ENCODE measurements around the gene ALS2.
A peak's percentile ranks its signal among the peaks of the same experiment; 100 is the strongest.
"Not testable (repeated sequence)": the region's sequence is repeated elsewhere in the genome, so short reads cannot be mapped to it uniquely, and the experiment has no call there.

The ALS2 gene

GRCh38 chr2:201793631-201794030 lies 12.9 kb upstream of the ALS2 start:
- DNase-seq (ENCODE audit: low spot score): no peak

- DNase-seq (ENCODE audit: low spot score): no peak
Measured at GRCh38 chr2:201790989-201791388, 10.3 kb upstream of the ALS2 start.

GRCh38 chr2:201790291-201790690 lies 9.6 kb upstream of the ALS2 start:
- DNase-seq (ENCODE audit: low spot score): no peak

DNA sequence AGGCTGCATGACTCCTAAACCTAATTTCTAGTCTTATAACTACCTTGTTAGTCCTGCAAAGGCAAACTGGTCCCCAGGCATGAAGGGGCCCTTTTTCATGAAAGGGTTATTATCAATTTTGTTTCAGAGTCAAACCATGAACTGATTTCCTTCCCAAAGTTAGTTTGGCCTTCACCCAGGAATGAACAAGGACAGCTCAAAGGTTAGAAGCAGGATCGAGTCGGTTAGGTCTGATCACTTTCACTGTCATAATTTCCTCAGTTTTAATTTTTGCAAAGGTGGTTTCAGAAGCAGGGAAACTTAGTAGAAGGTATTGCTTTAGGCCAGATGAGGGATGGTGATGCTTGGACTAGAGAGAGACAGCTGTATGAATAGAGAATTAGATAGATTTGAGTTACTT lies 8.7 kb upstream of the ALS2 start:
- DNase-seq (ENCODE audit: low spot score): no peak

DNA sequence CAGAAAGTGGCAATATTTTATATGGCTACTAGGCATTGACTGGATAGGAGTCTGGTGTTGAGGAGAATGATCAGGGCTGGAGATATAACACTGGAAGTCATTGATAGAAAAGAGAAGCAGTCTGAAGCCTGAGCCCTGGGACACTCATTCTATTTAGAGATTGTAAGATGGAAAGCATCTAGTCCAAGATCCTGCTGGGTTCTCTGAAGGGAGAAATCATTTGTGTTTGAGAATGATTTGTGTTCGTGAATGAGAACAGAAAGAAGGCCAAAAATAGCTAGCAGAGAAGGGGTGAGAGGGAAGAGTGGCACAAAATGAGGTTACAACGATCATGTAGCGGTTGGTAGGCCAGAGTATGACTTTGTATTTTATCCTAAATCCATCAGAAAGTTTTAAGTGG lies 7.6 kb upstream of the ALS2 start:
- no peak for DNase-seq (ENCODE audit: low spot score)

GRCh38 chr2:201786471-201786870 lies 5.7 kb upstream of the ALS2 start:
- DNase-seq (ENCODE audit: low spot score): no peak

- no peak for DNase-seq (ENCODE audit: low spot score)
Measured at GRCh38 chr2:201785135-201785534, 4.4 kb upstream of the ALS2 start.

DNA sequence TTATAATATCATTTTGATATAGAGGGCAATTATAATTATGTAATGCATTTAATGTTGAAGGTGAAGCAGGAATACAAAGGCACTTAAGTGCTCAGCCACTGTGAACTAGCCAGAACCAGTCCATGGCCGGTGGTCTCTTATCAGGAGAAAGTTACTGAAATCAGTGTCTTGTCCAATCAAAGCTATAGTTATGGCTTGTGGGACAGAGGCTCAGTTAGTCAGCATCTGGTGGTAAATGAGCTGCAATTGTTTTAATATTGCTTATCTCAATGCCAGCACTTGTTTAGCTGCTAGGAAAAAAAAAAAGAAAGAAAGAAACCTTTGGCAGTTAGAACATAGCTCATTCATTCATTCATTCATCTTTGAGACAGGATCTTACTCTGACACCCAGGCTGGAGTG lies 3.8 kb upstream of the ALS2 start:
- no peak for DNase-seq (ENCODE audit: low spot score)

DNA sequence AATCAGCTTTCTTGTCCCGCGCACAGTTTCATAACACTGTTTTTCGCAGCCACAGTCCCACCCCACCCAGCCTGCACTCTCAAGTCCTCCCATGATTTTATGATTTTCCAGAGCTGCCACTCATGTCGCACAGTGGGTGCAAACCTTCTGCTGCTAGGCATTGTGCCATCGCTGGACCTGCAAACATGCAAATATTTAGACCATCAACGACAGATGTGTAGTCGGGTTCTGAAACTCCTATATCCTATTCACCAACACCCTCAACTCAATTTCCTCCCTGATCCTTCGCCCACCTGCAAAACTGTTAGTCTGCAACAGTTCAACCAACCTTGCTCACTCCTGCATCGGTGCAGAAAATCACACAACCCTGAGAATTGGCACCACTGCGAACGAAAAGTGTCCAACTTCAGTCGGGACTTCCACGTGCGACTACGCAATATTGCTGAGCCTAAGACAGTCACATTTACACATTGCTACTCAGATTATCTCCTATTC lies 871 bp upstream of the ALS2 start:
- no peak for DNase-seq (ENCODE audit: low spot score)

DNA sequence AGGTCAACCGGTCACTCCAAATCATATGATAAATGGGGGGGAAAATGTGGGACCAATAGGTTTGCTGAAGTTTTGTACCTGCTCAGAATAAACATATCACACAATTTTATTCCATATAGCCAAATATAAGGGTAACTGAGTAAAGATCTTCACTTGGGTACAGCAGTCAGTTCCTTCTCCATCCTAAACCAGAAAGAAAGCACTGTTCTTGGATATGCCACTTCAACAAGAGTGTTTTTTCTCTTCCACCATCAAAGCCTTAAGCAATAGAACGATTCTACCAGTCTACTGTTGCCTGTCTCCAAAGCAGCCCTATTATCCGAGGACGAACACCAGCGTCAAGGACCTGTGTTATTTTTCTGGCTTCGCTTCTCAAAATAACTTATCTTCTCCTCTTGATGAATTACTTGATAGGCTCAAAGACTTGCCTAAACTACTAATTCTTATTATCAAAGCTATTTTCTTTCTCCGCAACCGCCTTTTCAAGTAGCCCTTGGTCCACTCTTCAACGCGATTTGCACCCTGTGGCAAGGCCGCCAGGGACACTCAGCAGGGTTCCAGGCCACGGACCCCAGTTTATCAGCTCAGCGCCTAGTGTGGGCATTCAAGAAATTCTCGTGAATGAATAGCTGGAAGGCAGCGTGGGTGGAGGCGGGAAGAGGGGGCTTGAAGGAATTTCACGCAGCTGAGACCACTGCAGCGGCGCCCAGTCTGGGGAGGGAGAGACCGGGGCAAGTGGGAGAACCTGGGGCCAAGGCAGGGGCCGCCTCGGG lies 646 bp downstream of the ALS2 start:
- DNase-seq (ENCODE audit: low spot score): no peak

DNA sequence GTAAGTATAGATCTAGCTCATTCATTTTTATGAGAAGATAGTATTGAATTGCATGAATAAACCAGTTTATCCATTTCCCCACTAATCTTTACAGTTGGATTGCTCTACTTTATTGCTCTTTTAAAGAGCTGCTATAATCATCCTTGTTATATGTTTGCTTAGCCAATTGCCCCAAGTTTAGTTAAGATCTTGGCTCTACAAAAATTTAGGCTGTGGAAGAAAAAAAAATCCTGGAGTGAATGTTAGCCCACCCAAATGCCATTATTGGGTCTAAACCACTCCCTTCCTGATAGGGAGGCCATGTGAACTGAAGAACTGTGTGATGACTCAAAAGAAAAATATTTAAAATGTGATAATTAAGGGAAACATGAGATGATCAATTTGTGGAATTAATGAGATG lies 2.9 kb downstream of the ALS2 start:
- DNase-seq (ENCODE audit: low spot score): no peak

DNA sequence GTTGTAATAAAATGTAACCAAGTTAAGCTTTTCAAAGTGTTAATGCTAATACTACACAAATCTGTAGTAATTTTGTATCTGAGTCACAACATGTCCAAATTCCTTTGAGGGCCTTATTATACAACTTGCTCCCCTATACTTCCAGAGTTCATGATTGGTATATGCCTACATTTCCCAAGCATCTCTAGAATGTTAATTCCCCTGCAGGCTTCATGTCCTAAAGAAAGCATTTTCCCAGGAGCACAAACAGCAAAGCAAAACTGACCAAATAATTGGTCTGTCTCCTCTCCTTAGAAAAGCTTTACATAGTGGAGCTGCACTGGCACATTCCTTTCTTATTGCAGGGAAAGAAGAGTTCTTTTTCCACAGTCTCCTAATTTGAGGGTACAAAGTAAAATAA lies 3.7 kb downstream of the ALS2 start:
- no peak for DNase-seq (ENCODE audit: low spot score)

- no peak for DNase-seq (ENCODE audit: low spot score)
Measured at GRCh38 chr2:201775326-201775725, 5.4 kb downstream of the ALS2 start.

- DNase-seq (ENCODE audit: low spot score): no peak
Measured at GRCh38 chr2:201774546-201774945, 6.2 kb downstream of the ALS2 start.

DNA sequence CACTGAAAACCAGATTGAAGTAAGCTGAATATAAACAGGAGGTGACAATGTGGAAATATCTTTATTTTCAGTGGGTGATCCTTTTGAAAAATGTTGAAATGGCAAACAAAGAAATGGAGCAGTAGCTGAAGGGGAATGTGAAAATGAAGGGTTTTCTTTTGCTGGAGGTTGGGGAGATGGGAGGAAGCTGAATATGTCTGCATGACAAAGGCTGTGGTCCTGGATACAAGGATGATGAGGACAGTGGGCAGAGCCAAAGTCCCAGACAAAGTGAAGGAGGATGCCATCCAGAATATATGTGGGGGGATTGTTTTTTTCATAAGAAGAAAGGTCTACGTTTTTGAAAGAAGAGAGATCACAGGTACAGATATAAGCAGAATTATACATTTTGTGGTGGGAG lies 6.7 kb downstream of the ALS2 start:
- no peak for DNase-seq (ENCODE audit: low spot score)

DNA sequence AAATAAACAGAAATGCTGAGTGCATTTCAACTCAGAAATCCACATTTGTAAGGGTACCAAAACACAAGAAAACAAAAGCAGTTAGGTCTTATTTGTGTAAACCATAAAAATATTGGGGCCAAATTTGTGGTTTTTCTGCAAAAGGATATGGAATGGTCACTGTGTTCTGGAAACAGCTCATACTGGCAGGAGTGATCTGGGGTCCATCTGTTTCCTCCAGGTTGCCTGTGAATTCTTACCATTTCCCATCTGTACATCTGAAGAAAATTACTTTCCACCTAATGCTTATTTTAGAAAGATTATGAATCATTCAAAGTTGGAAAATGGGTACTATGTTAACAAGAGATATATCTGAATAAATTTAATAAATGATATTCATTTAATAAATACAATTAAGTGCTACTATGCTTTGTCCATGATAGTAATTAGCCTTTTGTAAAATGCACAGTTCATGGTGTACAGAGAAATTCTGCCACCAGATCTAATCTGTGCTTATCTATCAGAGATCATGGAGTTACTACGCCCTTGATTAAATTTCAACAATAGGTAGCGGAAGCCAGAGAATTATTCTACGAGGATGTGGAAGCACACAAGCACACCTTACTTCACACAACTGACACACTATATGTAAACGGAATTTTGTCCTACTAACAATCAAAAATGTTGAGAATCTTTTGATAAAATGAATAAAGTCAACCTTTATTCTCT lies 10.9 kb downstream of the ALS2 start:
- DNase-seq (ENCODE audit: low spot score): no peak

GRCh38 chr2:201768918-201769317 lies 11.8 kb downstream of the ALS2 start:
- DNase-seq (ENCODE audit: low spot score): peak; percentile 45

GRCh38 chr2:201765799-201766198 lies 14.9 kb downstream of the ALS2 start:
- DNase-seq (ENCODE audit: low spot score): no peak

- not testable (repeated sequence) for DNase-seq (ENCODE audit: low spot score)
Measured at GRCh38 chr2:201764469-201764868, 16.3 kb downstream of the ALS2 start.

DNA sequence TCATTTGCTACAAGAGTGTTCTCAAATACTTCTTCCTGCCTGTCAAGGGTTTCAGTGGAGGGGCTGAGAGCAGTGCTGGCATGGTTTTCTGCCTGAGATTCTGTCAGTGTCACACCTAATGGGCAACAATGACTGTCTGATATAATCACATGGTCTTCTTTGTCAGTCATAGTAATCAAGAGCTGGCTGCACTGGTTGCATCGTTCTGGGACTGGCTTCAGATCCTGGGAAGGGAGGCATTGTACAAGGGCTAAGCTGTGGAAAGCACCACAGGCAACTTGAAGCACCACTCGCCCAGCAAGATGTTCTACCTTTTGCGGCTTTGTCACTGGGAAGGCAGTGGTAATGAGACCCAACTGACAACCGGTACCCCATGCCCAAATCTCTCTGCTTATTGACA lies 19.6 kb downstream of the ALS2 start:
- DNase-seq (ENCODE audit: low spot score): no peak

- no peak for DNase-seq (ENCODE audit: low spot score)
Measured at GRCh38 chr2:201759567-201759966, 21.2 kb downstream of the ALS2 start.

GRCh38 chr2:201758873-201759272 lies 21.9 kb downstream of the ALS2 start:
- DNase-seq (ENCODE audit: low spot score): no peak

GRCh38 chr2:201758234-201758633 lies 22.5 kb downstream of the ALS2 start:
- DNase-seq (ENCODE audit: low spot score): no peak
